ENCODE measurements around the gene RARA.
A peak's percentile ranks its signal among the peaks of the same experiment; 100 is the strongest.

RARA gene

GRCh38 chr17:40350689-40351358 lies 41.8 kb downstream of the RARA start:
- Histone ChIP-seq H2AFZ (ENCODE audit: low read depth, low read length) (no peak overlapping the region), H3K79me1 (replicated peaks; ENCODE audit: low read length, poor library complexity, severe bottlenecking) (peaks cover 46% of the 10 kb centered on the region), H2BK15ac (ENCODE audit: low read depth, poor library complexity, severe bottlenecking) (peak overlapping the region; percentile 68), H2BK5ac (ENCODE audit: low read depth, low read length, poor library complexity, severe bottlenecking) (no peak overlapping the region), H3K36me3 (ENCODE audit: control insufficient read depth in 1 of 2, insufficient read depth in 2 of 2, low read depth in 1 of 2, low read length in 2 of 2) (peaks cover 62 to 86% of the 10 kb centered on the region in 2 experiments), H3K14ac (ENCODE audit: low read length in 2 of 2) (no peak overlapping the region), H3K23ac (ENCODE audit: low read length in 2 of 2) (no peak overlapping the region), H3K18ac (ENCODE audit: low read depth in 1 of 2, low read length in 2 of 2) (peak overlapping the region; percentile 3 to 68), H3K4me1 (ENCODE audit: control insufficient read depth, insufficient read depth, low read depth, low read length) (peaks cover 39% of the 10 kb centered on the region), H3K9me3 (ENCODE audit: control insufficient read depth, low read length) (no peaks in the 10 kb centered on the region), H4K91ac (ENCODE audit: low read length) (no peak overlapping the region), H2BK12ac (ENCODE audit: low read length in 2 of 2) (no peak overlapping the region), H3K27me3 (ENCODE audit: control insufficient read depth in 1 of 2, insufficient read depth in 1 of 2, low read length in 2 of 2) (no peaks in the 10 kb centered on the region), H2BK120ac (ENCODE audit: low read depth, low read length) (no peak overlapping the region), H3K4me3 (ENCODE audit: insufficient read depth in 1 of 2, low read depth in 1 of 2, low read length in 2 of 2) (no peak overlapping the region), H3K9ac (ENCODE audit: low read length) (no peak overlapping the region), H4K8ac (ENCODE audit: low read length) (peak overlapping the region; percentile 29), H3K4ac (ENCODE audit: low read depth in 1 of 2, low read length in 2 of 2) (no peak overlapping the region), H3K4me2 (ENCODE audit: low read length, poor library complexity, severe bottlenecking) (no peak overlapping the region), H3K27ac (ENCODE audit: low read length, poor library complexity, severe bottlenecking) (no peak overlapping the region), H2AK5ac (ENCODE audit: low read length, severe bottlenecking) (no peak overlapping the region)
- no peak for DNase-seq
- 32% methylated on average over 17 of the region's 17 CpGs for WGBS

GRCh38 chr17:40351359-40352236 lies 42.6 kb downstream of the RARA start:
- WGBS = 84% methylated on average over 22 of the region's 27 CpGs

GRCh38 chr17:40352237-40352778 lies 43.3 kb downstream of the RARA start:
- Histone ChIP-seq H4K8ac (ENCODE audit: low read length) (no peak overlapping the region), H3K14ac (ENCODE audit: low read length in 2 of 2) (no peak overlapping the region), H2BK120ac (ENCODE audit: low read depth, low read length) (no peak overlapping the region), H2BK5ac (ENCODE audit: low read depth, low read length, poor library complexity, severe bottlenecking) (no peak overlapping the region), H3K4me2 (ENCODE audit: low read length, poor library complexity, severe bottlenecking) (no peak overlapping the region), H3K18ac (ENCODE audit: low read depth in 1 of 2, low read length in 2 of 2) (no peak overlapping the region), H3K4ac (ENCODE audit: low read depth in 1 of 2, low read length in 2 of 2) (no peak overlapping the region), H4K91ac (ENCODE audit: low read length) (no peak overlapping the region), H2BK12ac (ENCODE audit: low read length in 2 of 2) (no peak overlapping the region), H3K36me3 (ENCODE audit: control insufficient read depth in 1 of 2, insufficient read depth in 2 of 2, low read depth in 1 of 2, low read length in 2 of 2) (peaks cover 67 to 92% of the 10 kb centered on the region in 2 experiments), H2AFZ (ENCODE audit: low read depth, low read length) (no peak overlapping the region), H3K27ac (ENCODE audit: low read length, poor library complexity, severe bottlenecking) (no peak overlapping the region), H2BK15ac (ENCODE audit: low read depth, poor library complexity, severe bottlenecking) (no peak overlapping the region), H3K9me3 (ENCODE audit: control insufficient read depth, low read length) (no peaks in the 10 kb centered on the region), H2AK5ac (ENCODE audit: low read length, severe bottlenecking) (no peak overlapping the region), H3K79me1 (replicated peaks; ENCODE audit: low read length, poor library complexity, severe bottlenecking) (peaks cover 39% of the 10 kb centered on the region), H3K9ac (ENCODE audit: low read length) (no peak overlapping the region), H3K23ac (ENCODE audit: low read length in 2 of 2) (no peak overlapping the region), H3K27me3 (ENCODE audit: control insufficient read depth in 1 of 2, insufficient read depth in 1 of 2, low read length in 2 of 2) (no peaks in the 10 kb centered on the region), H3K4me1 (ENCODE audit: control insufficient read depth, insufficient read depth, low read depth, low read length) (peaks cover 27% of the 10 kb centered on the region), H3K4me3 (ENCODE audit: insufficient read depth in 1 of 2, low read depth in 1 of 2, low read length in 2 of 2) (no peak overlapping the region)
- 89% methylated on average over 7 of the region's 7 CpGs for WGBS
- no peak for DNase-seq

More at GRCh38 chr17:40351359-40352236, 42.6 kb downstream of the RARA start:
- Histone ChIP-seq H4K91ac (ENCODE audit: low read length) (peak overlapping the region; percentile 14), H2BK5ac (ENCODE audit: low read depth, low read length, poor library complexity, severe bottlenecking) (no peak overlapping the region), H4K8ac (ENCODE audit: low read length) (no peak overlapping the region), H2BK120ac (ENCODE audit: low read depth, low read length) (no peak overlapping the region), H3K27me3 (ENCODE audit: control insufficient read depth in 1 of 2, insufficient read depth in 1 of 2, low read length in 2 of 2) (no peaks in the 10 kb centered on the region), H3K36me3 (ENCODE audit: control insufficient read depth in 1 of 2, insufficient read depth in 2 of 2, low read depth in 1 of 2, low read length in 2 of 2) (peaks cover 67 to 93% of the 10 kb centered on the region in 2 experiments), H3K4me1 (ENCODE audit: control insufficient read depth, insufficient read depth, low read depth, low read length) (peaks cover 34% of the 10 kb centered on the region), H3K4me3 (ENCODE audit: insufficient read depth in 1 of 2, low read depth in 1 of 2, low read length in 2 of 2) (no peak overlapping the region), H3K9ac (ENCODE audit: low read length) (no peak overlapping the region), H2BK15ac (ENCODE audit: low read depth, poor library complexity, severe bottlenecking) (peak overlapping the region; percentile 68), H3K79me1 (replicated peaks; ENCODE audit: low read length, poor library complexity, severe bottlenecking) (peaks cover 46% of the 10 kb centered on the region), H3K18ac (ENCODE audit: low read depth in 1 of 2, low read length in 2 of 2) (peak overlapping the region in 1 of 2 experiments; percentile 50), H3K4me2 (ENCODE audit: low read length, poor library complexity, severe bottlenecking) (no peak overlapping the region), H3K9me3 (ENCODE audit: control insufficient read depth, low read length) (no peaks in the 10 kb centered on the region), H3K4ac (ENCODE audit: low read depth in 1 of 2, low read length in 2 of 2) (no peak overlapping the region), H2AFZ (ENCODE audit: low read depth, low read length) (no peak overlapping the region), H3K27ac (ENCODE audit: low read length, poor library complexity, severe bottlenecking) (no peak overlapping the region), H2BK12ac (ENCODE audit: low read length in 2 of 2) (no peak overlapping the region), H2AK5ac (ENCODE audit: low read length, severe bottlenecking) (no peak overlapping the region), H3K23ac (ENCODE audit: low read length in 2 of 2) (no peak overlapping the region), H3K14ac (ENCODE audit: low read length in 2 of 2) (no peak overlapping the region)
- no peak for DNase-seq
